Natural killer cell treated with Interleukin-12 subunit alpha and Interleukin-12 subunit beta and Interleukin-15 and Interleukin-18, amount 100 ng/mL, for 72 hours (primary cell): ENCODE results near the gene GOLPH3. TPM values are rescaled to one million over a fixed set of nuclear protein-coding genes. Genes with fewer than 3 reads are reported as not detected.
"Not testable (repeated sequence)": the region's sequence is repeated elsewhere in the genome, so short reads cannot be mapped to it uniquely, and the experiment has no call there.

Experiments
- ATAC-seq, 2 donors: fragments of 150-1000 bp; cut with Tn5 transposase in 1 of 2; sonication (Bioruptor Pico), chemical (Tn5 transposase) in 1 of 2; 2 replicates each; pipeline ENCODE4 v1.10.0; 2021
- DNase-seq: peaks from one replicate; pipeline ENCODE4 v3.0.0; 2022; ENCODE audit warnings: low spot score
- H3K27ac Mint-ChIP-seq, 2 donors: 1 replicate in 1 of 2; 2 replicates in 1 of 2; pipeline ENCODE4 v1.8.0; 2022; ENCODE audit warnings: mixed read lengths in 2 of 2, mild to moderate bottlenecking in 1 of 2, moderate library complexity in 1 of 2
- H3K27me3 Mint-ChIP-seq, 2 donors: 1 replicate in 1 of 2; 2 replicates in 1 of 2; pipeline ENCODE4 v1.8.0; 2022; ENCODE audit warnings: mixed read lengths in 2 of 2
- H3K36me3 Mint-ChIP-seq: one replicate; pipeline ENCODE4 v1.8.0; 2022; ENCODE audit warnings: mixed read lengths
- H3K4me1 Mint-ChIP-seq, 2 donors: 1 replicate in 1 of 2; 2 replicates in 1 of 2; pipeline ENCODE4 v1.8.0; 2022; ENCODE audit warnings: low read depth in 2 of 2, mixed read lengths in 2 of 2, mild to moderate bottlenecking in 1 of 2
- H3K4me3 Mint-ChIP-seq: one replicate; pipeline ENCODE4 v1.8.0; 2022; ENCODE audit warnings: mixed read lengths
- H3K9me3 Mint-ChIP-seq: 2 replicates; pipeline ENCODE4 v1.8.0; 2022; ENCODE audit warnings: mixed read lengths
- total RNA-seq, 2 donors: library from RNA; stranded (reverse); gene quantifications; one replicate each; pipeline ENCODE4 v1.2.3, GENCODE V29; 2022

GOLPH3 gene
- total RNA-seq: 10 to 100 TPM; 72.5 to 86.7 TPM

- peak; percentile 95 to 96 for ATAC-seq
- peaks cover 34% of the 10 kb centered on the region for H3K36me3 Mint-ChIP-seq
- H3K9me3 Mint-ChIP-seq: no peaks in the 10 kb centered on the region
- peak within 1 kb of the TSS; percentile 98 for H3K4me3 Mint-ChIP-seq
- H3K4me1 Mint-ChIP-seq: peaks cover 22 to 44% of the 10 kb centered on the region in 2 donors
- H3K27me3 Mint-ChIP-seq: no peaks in the 10 kb centered on the region
- peak within 1 kb of the TSS; percentile 98 to 99 for H3K27ac Mint-ChIP-seq
- DNase-seq: peak; percentile 96
These were observed at the start of gene GOLPH3 for GRCh38 chr5:32174011-32174870. Gene GOLPH3 (minus strand): TSS chr5:32174319. CDS start chr5:32174034, 285 bp downstream.

DNA sequence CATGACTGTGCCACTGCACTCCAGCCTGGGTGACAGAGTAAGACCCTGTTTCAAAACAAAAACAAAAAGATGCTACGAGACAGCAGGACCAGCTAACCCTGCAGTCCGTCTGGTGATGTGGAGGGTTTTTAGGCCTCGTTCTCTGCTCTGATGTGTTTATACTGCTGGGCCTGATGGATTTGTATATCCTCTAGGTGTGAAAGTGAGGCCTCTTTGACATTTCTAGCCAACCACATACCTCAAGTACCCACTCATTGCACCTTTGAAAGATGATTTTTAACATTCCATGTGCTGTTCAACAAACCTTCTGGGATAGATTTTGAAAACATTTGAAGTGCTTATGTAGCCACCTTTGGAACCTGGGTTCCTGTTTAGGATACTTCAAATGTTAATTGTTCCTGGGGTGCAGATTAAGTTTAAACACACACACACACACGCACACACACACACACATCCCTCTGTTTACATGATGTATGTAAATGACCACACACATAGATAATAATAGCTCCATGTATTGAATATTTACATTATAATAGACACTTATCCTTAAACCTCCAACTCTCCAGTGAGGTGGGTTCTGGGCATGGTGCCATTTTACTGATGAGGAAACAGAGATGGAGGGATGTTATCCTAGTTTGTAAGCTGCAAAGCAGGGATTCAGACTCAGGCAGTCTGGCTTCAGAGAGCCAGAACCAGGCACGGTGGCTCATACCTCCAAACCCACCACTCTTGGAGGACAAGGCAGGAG, 48.8 kb upstream of the GOLPH3 start:
- H3K9me3 Mint-ChIP-seq: no peaks in the 10 kb centered on the region
- H3K4me1 Mint-ChIP-seq: peaks cover 0 to 2% of the 10 kb centered on the region in 2 donors
- H3K36me3 Mint-ChIP-seq: no peaks in the 10 kb centered on the region
- H3K27me3 Mint-ChIP-seq: no peaks in the 10 kb centered on the region
- DNase-seq: no peak
- no peak overlapping the region for H3K4me3 Mint-ChIP-seq
- no peak for ATAC-seq
- H3K27ac Mint-ChIP-seq: no peak overlapping the region

DNA sequence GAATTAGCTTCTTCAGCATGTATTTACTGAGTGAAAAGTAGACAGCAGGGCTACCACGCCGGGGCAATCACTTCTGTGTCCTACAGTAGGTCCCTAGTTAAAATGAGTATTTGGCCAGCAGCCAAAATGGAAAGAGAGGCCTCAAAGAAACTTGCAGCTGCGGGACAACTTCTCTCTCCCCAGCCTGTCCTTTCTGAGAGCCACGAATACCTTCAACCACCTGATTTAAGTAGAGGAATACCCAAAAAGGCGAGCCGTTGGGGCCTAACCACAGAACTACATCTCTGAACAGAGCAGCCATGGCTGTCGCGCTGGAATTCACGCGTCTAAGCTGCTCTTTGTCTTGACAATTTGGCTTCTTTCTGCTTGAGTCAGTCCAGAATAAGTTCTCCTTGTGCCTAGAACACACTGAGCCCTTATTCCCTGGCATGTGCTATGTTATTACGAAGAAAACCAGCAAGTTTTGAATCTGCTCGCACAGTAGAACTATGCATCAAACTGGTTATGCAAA, 43.8 kb upstream of the GOLPH3 start:
- Mint-ChIP-seq H3K27ac (no peak overlapping the region), H3K4me1 (no peaks in the 10 kb centered on the region), H3K36me3 (no peaks in the 10 kb centered on the region), H3K9me3 (no peaks in the 10 kb centered on the region), H3K4me3 (no peak overlapping the region), H3K27me3 (no peaks in the 10 kb centered on the region)
- ATAC-seq (no peak), DNase-seq (no peak)

DNA sequence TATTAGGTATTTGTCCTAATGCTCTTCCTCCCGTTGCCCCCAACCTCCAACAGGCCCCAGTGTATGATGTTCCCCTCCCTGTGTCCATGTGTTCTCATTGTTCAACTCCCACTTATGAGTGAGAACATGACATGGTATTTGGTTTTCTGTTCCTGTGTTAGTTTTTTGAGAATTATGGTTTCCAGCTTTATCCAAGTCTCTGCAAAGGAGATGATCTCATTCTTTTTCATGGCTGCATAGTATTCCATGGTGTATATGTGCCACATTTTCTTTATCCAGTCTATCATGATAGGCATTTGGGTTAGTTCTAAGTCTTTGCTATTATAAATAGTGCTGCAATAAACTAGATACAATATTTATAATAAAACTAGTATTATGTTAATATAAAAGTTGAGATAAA, 40.2 kb upstream of the GOLPH3 start:
- not testable (repeated sequence) for H3K27me3 Mint-ChIP-seq, DNase-seq, ATAC-seq, H3K27ac Mint-ChIP-seq, H3K4me3 Mint-ChIP-seq, H3K36me3 Mint-ChIP-seq, H3K9me3 Mint-ChIP-seq
- peaks cover 10 to 13% of the 10 kb centered on the region in 2 donors for H3K4me1 Mint-ChIP-seq

GRCh38 chr5:32210151-32210550, 36.0 kb upstream of the GOLPH3 start:
- Mint-ChIP-seq H3K36me3 (no peaks in the 10 kb centered on the region), H3K4me1 (peaks cover 10 to 13% of the 10 kb centered on the region in 2 donors), H3K27me3 (no peaks in the 10 kb centered on the region), H3K9me3 (no peaks in the 10 kb centered on the region), H3K4me3 (peak overlapping the region; percentile 19), H3K27ac (peak overlapping the region; percentile 92)
- no peak for DNase-seq
- no peak for ATAC-seq

- H3K4me1 Mint-ChIP-seq: peaks cover 10 to 13% of the 10 kb centered on the region in 2 donors
- H3K27ac Mint-ChIP-seq, H3K4me3 Mint-ChIP-seq, DNase-seq, H3K9me3 Mint-ChIP-seq, H3K36me3 Mint-ChIP-seq, ATAC-seq, H3K27me3 Mint-ChIP-seq: not testable (repeated sequence)
These were observed 34.7 kb upstream of the GOLPH3 start for GRCh38 chr5:32208837-32209236.

GRCh38 chr5:32207355-32207634, 33.2 kb upstream of the GOLPH3 start:
- ATAC-seq: no peak
- DNase-seq: no peak
- Mint-ChIP-seq H3K27me3 (no peaks in the 10 kb centered on the region), H3K4me1 (peaks cover 10 to 13% of the 10 kb centered on the region in 2 donors), H3K36me3 (no peaks in the 10 kb centered on the region), H3K4me3 (no peak overlapping the region), H3K9me3 (no peaks in the 10 kb centered on the region), H3K27ac (peak overlapping the region in 1 of 2 donors; percentile 39)

DNA sequence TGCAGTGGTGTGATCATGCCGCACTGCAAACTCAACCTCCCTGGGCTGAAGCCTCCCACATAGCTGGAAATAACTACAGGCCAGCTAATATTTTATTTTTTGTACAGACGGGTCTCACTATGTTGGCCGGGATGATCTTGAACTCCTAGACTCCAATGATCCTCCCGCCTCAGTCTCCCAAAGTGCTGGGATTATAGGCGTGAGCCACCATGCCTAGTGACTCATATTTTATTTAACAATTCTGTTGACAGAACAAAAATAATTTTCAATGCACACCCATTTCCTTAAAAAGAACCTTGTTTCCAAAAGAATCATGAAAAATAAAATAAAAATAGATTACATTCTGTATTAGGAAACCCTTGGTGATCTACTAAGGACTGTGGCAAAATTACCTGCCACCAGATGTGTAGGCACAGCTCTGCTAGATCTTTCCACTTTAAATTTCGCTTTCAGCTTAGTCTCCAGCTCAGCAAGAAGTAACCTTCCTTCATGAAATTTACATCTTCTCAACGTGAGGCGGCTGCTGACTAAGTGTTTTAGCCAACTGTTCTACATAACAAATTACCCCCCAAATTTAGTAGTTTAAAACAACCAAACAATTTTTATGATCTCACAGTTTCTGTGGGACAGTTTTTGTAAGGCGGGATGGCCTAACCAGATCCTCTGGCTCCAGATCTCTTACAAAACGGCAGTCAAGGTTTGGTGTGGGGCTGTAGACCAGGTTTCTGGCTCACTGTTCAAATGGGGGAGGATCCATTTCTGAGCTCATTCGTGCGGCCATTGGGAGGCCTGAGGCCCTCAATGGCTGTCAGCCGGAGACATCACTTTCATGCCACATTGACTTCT, 32.6 kb upstream of the GOLPH3 start:
- DNase-seq: no peak
- ATAC-seq: no peak
- Mint-ChIP-seq H3K27me3 (peaks cover 0 to 2% of the 10 kb centered on the region in 2 donors), H3K4me1 (peaks cover 10 to 13% of the 10 kb centered on the region in 2 donors), H3K4me3 (no peak overlapping the region), H3K27ac (peak overlapping the region in 1 of 2 donors; percentile 39), H3K36me3 (no peaks in the 10 kb centered on the region), H3K9me3 (no peaks in the 10 kb centered on the region)

- Mint-ChIP-seq H3K9me3 (no peaks in the 10 kb centered on the region), H3K27me3 (peaks cover 0 to 9% of the 10 kb centered on the region in 2 donors), H3K4me1 (peaks cover 7 to 9% of the 10 kb centered on the region in 2 donors), H3K36me3 (no peaks in the 10 kb centered on the region), H3K4me3 (no peak overlapping the region), H3K27ac (no peak overlapping the region)
- no peak for ATAC-seq
- DNase-seq: no peak
These were observed 31.9 kb upstream of the GOLPH3 start for GRCh38 chr5:32206053-32206452.

DNA sequence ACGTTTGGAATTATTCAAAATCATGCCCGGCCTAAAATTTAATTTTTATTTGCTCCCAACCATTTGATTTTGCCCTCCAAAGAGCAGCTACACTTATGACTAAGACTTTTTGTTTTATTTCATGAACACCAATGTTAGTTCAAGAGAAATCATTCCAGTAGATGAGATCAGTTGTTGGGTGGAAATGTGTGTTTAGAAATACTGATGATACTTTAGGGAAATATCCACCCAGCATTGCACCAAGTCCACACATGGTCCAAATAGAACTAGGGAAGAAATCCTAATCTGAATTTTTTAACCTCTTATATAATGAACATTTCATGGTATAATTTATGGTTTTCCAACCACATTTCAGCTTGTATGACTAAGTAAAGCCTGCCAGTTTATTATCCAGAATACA, 28.3 kb upstream of the GOLPH3 start:
- Mint-ChIP-seq H3K27me3 (peaks cover 2 to 10% of the 10 kb centered on the region in 2 donors), H3K4me3 (no peak overlapping the region), H3K27ac (no peak overlapping the region), H3K4me1 (no peaks in the 10 kb centered on the region), H3K9me3 (no peaks in the 10 kb centered on the region), H3K36me3 (no peaks in the 10 kb centered on the region)
- ATAC-seq (no peak), DNase-seq (no peak)

- Mint-ChIP-seq H3K27me3 (peaks cover 5 to 10% of the 10 kb centered on the region in 2 donors), H3K27ac (peak overlapping the region in 1 of 2 donors; percentile 6), H3K4me3 (no peak overlapping the region), H3K4me1 (no peaks in the 10 kb centered on the region), H3K36me3 (no peaks in the 10 kb centered on the region), H3K9me3 (no peaks in the 10 kb centered on the region)
- DNase-seq (no peak), ATAC-seq (no peak)
These were observed 27.1 kb upstream of the GOLPH3 start for GRCh38 chr5:32201122-32201753.

- Mint-ChIP-seq H3K36me3 (no peaks in the 10 kb centered on the region), H3K27me3 (peaks cover 15 to 19% of the 10 kb centered on the region in 2 donors), H3K4me3 (no peak overlapping the region), H3K27ac (no peak overlapping the region), H3K9me3 (no peaks in the 10 kb centered on the region), H3K4me1 (peaks cover 5 to 6% of the 10 kb centered on the region in 2 donors)
- DNase-seq (no peak), ATAC-seq (no peak)
These were observed 22.9 kb upstream of the GOLPH3 start for GRCh38 chr5:32197032-32197431.

- no peak overlapping the region for H3K4me3 Mint-ChIP-seq
- H3K36me3 Mint-ChIP-seq: no peaks in the 10 kb centered on the region
- DNase-seq: no peak
- H3K4me1 Mint-ChIP-seq: peaks cover 5 to 6% of the 10 kb centered on the region in 2 donors
- no peak for ATAC-seq
- peaks cover 9 to 14% of the 10 kb centered on the region in 2 donors for H3K27me3 Mint-ChIP-seq
- no peak overlapping the region for H3K27ac Mint-ChIP-seq
- no peaks in the 10 kb centered on the region for H3K9me3 Mint-ChIP-seq
These were observed 21.1 kb upstream of the GOLPH3 start for GRCh38 chr5:32195265-32195664.
